ENCODE data around the gene SHISA9.
"Not testable (repeated sequence)": the region's sequence is repeated elsewhere in the genome, so short reads cannot be mapped to it uniquely, and the experiment has no call there.

The SHISA9 gene

DNA sequence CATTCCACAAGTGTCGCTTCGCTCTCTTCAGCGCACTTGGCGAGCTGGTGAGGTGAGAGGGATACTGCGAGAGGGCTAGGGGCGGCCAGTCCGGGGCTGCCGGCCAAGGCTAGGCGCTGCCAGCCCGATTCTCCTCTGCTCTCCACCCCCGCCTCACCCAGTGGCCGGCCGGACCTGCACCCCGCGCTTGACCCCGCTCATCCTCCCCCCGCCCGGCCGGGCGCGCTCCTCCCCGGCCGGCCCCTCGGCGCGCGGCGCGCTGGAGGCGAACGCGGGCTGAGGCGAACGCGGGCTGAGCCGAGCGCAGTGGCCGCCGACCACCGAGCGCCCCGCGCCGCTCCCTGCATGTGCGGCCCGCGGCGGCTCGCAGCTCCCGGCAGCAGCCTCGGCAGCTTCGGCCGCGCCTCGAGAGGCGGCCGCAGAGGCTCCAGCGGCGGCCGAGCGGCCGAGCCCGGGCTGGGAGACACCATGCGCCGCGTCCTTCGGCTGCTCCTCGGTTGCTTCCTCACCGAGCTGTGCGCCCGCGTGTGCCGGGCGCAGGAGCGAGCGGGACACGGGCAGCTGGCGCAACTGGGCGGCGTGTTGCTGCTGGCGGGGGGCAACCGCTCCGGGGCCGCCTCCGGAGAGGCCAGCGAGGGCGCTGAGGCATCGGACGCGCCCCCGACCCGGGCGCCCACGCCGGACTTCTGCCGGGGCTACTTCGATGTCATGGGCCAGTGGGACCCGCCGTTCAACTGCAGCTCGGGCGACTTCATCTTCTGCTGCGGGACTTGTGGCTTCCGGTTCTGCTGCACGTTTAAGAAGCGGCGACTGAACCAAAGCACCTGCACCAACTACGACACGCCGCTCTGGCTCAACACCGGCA, at the start of gene SHISA9:
Gene SHISA9, plus strand, starts transcription at position 2 of the 865 bp plus-strand sequence.
- no peak for DNase-seq (ENCODE audit: extremely low read depth in 1 of 2, low read depth in 1 of 2)

DNA sequence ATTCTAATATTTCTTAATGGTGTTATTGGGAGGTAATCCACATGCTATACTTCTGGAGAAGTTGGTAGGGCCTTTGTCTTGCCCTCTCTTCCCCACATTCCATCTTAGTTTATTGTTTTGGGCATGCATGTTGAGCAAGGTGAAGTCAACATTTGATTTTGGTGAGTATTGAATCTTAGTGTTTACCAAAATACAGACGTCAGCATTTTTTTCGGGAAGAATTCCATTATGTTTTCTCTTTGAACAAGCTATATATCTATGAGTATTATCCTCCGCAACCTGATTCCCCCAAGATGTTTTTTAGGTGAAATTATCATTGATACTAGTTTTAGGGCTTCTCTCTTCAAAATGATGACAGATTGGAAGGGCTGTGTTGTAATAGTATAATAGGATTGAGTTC, 47.4 kb upstream of the SHISA9 start:
- no peak for DNase-seq (ENCODE audit: extremely low read depth in 1 of 2, low read depth in 1 of 2)

DNA sequence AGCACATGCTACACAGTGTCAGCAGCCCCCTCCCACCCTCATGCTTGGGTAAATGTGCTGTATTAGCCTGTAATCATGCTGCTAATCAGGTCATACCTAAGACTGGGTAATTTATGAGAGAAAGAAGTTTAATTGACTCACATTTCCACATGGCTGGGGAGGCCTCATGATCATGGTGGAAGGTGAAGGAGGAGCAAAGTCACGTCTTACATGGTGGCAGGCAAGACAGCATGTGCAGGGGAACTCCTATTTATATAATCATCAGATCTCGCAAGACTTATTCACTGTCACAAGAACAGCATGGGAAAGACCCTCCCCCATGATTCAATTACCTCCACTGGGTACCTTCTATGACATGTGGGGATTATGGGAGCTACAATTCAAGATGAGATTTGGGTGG, 44.0 kb upstream of the SHISA9 start:
- DNase-seq (ENCODE audit: extremely low read depth in 1 of 2, low read depth in 1 of 2), result not testable (repeated sequence)

DNA sequence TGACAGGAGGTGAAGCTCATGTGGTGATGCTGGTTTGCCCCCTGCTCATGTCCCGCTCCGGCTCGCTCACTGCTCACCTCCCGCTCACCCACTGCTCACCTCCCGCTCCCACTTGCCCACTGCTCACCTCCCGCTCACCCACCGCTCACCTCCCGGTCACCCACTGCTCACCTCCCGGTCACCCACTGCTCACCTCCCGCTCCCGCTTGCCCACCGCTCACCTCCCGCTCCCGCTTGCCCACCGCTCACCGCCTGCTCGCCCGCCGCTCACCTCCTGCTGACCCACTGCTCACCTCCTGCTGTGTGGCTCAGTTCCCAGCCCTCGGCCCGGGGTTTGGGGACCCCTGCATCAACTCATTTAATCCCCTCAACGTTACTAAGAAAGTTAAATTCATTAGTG, 39.1 kb upstream of the SHISA9 start:
- DNase-seq (ENCODE audit: extremely low read depth in 1 of 2, low read depth in 1 of 2), result no peak

DNA sequence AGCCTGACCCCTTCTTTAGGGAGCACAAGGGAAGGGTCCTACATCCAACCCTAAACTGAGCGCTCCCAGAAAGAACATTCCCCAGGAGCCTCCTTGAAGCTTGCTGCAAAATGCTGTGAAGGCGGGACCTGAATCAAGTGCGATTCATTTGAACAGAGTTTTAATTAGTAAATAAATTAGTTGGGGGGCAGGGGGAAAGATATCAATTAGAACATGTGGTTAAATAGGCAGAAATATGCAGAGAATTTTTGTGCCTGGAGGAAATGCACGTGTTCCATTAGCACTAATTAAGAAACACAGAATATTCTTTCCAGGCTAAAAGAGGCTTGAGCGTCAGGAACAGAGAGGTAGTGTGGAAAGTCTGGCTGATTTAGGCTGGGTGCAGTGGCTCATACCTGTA, 38.5 kb upstream of the SHISA9 start:
- DNase-seq (ENCODE audit: extremely low read depth in 1 of 2, low read depth in 1 of 2), result no peak

DNA sequence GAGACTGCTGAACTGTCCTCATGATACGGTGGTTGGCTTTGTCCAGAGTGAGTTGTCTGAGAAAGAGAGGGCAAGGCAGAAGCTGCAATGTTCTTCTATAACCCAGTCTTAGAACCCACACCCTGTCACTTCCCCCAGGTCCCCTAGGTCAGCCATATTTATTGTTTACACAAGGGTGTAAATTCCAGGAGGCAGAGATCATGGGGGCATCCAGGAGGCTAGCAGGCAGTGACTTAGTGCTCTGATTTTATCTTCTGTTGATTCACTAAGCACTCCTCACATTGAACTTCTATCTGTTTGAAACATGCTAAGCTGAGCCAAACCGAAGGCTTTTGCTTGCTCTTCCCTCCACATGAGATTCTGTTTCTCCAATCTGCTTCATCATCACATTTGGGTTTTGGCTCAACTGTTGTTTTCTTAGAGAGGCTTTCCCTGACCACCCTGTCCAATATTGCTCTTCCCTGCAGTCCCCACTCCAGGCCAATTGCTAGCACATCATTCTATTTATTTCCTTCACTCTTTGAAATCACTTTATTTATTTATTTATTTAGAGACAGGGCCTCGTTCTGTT, 34.3 kb upstream of the SHISA9 start:
- no peak for DNase-seq (ENCODE audit: extremely low read depth in 1 of 2, low read depth in 1 of 2)

DNA sequence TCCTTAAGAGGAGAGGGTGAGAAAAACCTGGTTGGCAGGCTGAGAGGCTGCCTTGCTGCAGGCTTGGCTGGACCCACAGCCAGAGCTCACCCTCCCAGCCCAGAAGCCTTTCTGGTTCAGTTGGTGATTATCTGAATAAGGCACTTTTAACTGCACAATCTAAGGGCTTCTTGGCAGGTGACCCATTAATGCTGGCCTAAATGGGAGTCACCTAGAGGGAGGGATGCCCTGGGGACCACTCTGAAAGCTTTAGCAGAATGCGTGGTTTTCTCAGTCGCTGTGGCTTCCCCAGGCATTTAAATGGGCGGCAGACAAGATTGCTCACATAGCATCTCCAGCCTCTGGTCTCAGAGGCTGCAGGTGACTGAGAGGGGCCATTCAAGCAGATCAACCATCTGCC, 33.2 kb upstream of the SHISA9 start:
- no peak for DNase-seq (ENCODE audit: extremely low read depth in 1 of 2, low read depth in 1 of 2)

DNA sequence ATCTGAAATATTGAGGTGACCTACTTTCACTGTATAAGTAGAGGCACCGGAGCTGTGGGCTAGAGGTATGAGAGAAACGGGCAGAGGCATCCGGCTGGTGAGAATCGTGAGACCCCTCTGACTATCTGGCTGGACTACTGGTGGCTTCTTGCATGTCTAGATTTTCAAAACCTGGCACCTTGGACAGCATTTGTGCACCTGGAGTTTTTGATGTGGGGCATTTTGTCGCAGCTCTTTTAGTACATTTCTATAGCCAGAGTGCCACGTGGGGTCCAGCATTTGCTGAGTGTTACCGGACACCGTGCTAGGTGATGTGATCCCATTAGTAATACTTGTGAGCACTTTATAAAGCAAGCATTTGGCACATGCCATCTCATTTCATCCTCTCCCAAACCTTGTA, 32.6 kb upstream of the SHISA9 start:
- no peak for DNase-seq (ENCODE audit: extremely low read depth in 1 of 2, low read depth in 1 of 2)

DNA sequence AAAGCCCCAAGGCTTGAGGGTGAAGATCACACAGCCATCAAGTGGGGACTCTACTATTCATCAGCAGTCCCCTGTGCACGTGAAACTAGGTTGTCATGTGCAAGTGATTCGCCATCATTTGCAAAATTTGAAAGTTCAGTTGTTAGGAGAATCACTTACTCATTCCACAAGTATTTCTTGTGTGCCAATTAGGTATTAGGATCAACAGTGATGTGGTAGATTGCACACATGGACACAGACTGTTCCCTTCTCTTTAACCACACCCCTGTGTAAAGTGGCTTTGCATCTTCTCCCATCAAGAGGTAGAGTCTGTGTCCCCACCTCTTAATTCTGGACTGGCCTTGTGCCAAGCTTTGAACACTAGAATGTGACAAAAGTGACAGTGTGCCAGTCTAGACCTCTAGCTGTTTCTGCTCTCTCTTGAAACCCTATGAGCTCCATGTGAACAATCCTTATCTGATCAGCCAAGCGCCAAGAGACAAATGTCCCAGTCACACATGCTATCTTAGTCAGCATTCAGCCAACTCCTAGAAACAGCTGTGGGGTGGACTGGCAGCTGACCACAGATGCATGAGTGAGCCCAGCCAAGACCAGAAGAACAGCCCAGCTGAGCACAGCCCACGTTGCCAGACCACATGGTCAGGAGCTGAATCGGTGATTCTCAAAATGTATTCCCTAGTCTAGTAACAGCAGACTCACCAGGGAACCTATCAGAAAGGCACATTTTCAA, 31.5 kb upstream of the SHISA9 start:
- DNase-seq (ENCODE audit: extremely low read depth in 1 of 2, low read depth in 1 of 2), result no peak

DNA sequence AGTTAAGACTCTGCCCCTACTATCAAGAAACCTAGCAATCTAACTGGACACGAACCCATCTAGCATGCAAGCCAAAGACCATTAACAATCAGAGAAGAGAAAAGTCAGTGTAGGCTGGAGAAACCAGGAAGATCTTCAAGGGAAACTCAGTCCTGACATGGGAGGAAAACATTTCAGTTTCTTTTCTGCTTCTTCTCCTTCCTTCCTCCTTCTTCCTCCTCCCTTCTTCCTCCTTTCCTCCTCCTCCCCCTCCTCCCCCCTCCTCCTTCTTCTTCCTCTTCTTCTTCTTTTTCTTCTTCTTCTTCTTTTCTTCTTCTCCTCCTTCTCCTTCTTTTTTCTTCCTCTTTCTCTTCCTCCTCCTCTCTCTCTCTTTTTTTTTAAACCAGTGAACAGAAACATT, 29.6 kb upstream of the SHISA9 start:
- DNase-seq (ENCODE audit: extremely low read depth in 1 of 2, low read depth in 1 of 2), result no peak

DNA sequence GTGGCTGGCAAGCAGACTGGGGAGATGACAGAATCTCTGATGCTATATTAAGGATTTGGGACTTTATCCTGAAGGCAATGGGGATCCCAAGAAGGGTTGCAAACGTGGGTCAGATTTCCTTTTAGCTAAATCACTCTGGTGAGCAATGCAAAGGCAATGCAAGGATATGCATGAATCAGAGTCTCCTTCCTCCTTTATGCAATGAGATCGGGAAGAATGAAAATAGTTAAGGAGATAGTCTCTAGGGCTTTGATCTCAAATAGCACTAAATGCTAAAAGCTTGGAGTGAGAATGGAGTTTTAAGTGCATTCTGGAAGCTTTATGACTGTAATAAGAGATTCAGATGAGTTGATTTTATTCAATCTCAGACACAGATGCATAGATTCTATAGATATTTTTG, 27.2 kb upstream of the SHISA9 start:
- no peak for DNase-seq (ENCODE audit: extremely low read depth in 1 of 2, low read depth in 1 of 2)

DNA sequence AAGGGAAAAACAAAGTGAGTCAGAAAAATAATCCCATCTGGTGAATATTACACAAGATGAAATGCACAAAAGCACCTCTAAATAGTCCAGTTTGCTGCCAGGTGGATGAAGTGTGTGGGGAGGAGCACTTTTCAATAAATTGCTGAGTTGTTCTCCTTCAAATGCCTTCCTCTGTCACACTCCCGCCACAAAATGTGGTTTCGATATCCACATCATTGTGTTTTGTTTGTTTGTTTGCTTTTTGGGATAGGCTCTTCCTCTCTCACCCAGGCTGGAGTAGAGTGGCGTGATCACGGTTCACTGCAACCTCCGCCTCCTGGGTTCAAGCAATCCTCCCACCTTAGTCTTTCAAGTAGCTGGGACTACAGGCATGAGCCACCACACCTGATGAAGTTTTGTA, 24.6 kb upstream of the SHISA9 start:
- no peak for DNase-seq (ENCODE audit: extremely low read depth in 1 of 2, low read depth in 1 of 2)

DNA sequence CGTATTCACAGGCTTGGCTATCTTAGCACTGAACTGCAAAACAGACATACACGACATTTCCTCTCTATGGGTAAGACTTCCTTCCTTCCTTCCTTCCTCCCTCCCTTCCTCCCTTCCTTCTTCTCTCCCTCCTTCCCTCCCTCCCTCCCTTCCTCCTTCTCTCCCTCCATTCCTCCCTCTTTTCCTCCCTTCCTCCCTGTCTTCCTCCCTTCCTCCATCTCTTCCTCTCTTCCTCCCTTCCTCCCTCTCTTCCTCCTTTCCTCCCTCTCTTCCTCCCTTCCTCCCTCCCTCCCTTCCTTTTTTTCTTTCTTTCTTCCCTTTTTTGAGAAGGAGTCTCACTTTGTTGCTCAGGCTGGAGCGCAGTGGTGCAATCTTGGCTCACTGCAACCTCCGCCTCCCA, 22.4 kb upstream of the SHISA9 start:
- DNase-seq (ENCODE audit: extremely low read depth in 1 of 2, low read depth in 1 of 2), result no peak

DNA sequence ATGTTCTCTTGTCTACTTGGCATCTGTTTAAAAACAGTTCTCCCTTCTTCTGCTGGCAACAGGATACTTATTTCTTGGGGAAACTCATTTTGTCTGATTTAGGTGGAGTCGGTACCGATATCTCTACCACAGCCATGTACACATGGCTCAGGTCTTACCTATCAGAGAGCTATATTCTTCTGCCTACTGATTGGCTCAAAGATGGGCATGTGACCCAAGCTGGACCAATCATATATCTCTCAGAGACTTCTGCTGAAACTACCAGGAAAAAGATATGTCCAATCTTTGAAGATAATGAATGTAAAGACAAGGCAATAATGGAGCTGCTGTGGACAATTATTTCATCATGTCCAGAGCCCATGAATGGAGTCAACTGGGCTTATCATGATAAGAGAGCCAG, 21.6 kb upstream of the SHISA9 start:
- DNase-seq (ENCODE audit: extremely low read depth in 1 of 2, low read depth in 1 of 2), result no peak

DNA sequence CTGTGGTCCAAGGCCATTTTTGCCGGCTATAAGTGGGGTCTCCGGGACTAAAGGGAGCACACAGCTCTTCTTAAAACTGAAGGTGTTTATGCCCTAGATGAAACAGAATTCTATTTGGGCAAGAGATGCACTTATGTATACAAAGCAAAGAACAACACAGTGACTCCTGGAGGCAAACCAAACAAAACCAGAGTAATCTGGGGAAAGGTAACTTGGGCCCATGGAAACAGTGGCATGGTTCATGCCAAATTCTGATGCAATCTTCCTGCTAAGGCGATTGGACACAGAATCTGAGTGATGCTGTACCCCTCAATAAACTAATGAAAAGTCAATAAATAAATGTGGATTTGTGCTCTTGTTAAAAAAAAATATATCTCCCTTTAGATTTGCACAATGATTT, 20.2 kb upstream of the SHISA9 start:
- no peak for DNase-seq (ENCODE audit: extremely low read depth in 1 of 2, low read depth in 1 of 2)

DNA sequence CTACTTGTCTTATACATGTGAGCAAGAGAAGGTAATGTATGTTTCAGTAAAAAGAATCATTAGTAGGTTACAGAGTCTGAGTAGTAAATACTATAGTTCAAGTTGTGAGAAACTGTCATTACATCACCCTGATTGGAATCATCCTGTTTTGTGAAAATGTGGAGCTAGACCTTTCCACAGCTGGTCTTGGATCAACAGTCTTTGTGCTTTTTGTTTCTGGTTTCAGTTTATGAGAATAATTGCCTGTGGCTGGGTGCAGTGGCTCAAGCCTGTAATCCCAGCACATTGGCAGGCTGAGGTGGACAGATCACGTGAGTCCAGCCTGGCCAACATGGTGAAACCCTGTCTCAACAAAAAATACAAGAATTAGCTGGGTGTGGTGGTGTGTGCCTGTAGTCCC, 19.7 kb upstream of the SHISA9 start:
- no peak for DNase-seq (ENCODE audit: extremely low read depth in 1 of 2, low read depth in 1 of 2)

DNA sequence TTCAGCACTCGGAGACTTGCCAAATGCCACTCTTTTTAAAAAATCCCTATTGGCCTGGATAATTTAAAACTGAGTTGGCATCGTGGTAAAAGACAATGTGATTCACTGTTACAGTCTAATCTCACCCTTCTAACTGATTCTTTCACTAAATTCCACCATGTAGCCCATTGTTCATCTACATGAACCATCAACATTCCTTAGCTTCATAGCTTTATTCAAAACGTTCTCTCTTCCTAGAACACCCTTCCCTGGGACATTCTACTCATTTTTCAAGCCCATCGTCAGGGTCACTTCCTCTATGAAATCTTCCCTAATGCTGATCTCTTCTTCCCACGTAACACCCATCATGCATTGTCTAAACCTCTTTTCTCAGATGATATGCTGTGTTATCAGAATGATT, 15.7 kb upstream of the SHISA9 start:
- no peak for DNase-seq (ENCODE audit: extremely low read depth in 1 of 2, low read depth in 1 of 2)

DNA sequence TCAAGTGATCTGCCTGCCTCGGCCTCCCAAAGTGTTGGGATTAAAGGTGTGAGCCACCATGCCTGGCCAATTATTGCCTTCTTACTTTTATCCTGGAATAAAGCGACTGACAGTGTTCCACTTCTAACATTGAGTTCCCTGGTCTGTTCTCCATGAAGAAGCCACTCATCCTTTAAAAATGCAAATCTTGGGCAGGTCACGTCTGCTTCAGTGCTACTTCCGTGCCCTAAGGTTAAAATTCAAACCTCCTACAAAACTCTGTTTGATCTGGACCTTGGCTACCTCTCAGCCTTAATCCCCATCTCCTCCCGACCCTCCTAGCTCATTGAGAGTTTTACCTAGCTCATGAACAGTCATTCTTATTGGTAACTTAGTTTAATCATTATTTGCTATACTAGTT, 9.6 kb upstream of the SHISA9 start:
- no peak for DNase-seq (ENCODE audit: extremely low read depth in 1 of 2, low read depth in 1 of 2)

DNA sequence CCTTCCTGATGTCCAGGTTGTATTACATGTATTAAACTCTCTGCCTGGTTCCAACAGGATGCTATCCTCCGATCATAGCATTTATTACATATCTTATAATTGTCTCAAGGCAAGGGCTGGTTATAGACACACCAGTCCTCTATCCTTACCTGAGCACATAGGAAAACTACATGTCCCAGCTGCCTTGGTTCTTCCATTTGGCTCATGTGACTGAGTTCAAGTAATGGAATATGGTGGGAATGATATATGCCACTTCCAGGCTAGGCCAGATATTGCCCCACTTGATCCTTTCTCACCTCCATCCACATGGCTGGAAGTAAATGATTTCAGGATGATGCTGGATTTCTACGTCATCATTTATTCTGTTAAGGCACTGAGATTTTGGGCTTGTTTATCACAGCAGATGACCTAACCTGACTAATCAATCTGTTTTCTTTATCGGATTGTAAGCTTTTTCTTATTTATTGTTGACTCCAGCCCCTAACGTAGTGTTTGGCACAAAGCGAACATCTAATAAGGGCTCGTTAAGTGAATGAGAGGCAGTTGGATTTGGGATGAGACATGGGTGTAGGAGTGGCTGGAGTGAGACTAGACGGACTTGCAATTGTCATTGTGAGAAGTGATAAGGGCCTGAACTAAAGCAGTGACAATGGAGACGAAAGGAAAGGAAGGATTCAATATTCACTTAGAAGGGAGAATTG, 8.2 kb upstream of the SHISA9 start:
- DNase-seq (ENCODE audit: extremely low read depth in 1 of 2, low read depth in 1 of 2), result no peak

DNA sequence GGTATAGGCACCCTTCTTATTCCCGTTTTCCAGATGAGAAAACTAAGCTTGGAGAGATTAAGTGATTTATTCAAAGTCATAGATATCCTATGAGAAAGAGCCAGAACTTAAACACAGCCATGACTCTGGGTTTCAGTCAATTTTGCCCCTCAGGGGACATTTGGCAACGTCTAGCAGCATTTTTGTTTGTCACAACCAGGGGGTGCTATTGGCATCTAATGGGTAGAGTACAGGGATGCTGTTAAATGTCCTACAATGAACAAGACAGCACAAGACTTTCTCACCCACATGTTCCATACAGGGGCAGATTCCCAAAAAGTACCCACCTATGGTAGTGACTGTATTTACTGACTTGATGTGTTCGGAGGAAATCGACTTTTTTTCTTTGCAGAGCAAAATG, 4.8 kb upstream of the SHISA9 start:
- no peak for DNase-seq (ENCODE audit: extremely low read depth in 1 of 2, low read depth in 1 of 2)

DNA sequence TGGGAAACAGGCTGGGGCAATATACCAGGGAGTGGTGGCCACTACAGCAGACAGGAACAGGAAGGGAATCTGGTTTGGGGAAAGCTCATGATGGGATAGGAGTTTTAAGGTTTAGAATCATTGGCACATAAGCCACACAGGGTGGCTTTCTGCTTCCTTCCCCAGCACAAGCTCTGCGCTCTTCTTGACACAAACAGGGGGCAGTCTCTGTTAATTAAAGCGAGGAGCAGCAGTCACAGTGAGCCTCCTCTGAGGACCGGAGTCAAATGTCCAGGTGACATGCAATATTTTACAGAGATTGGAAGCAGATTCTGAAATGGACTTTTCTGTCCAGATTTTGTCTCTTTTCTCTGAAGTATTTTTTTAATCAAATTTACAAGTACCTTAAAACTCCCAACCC, 2.8 kb upstream of the SHISA9 start:
- DNase-seq (ENCODE audit: extremely low read depth in 1 of 2, low read depth in 1 of 2), result no peak
